Ovary (tissue), 9 donors: ENCODE results near the gene NR3C1. TPM values are rescaled to one million over a fixed set of nuclear protein-coding genes. Genes with fewer than 3 reads are reported as not detected.

ENCODE experiments used
- DNase-seq, 5 donors: peaks; one replicate each; pipeline ENCODE4 v3.0.0-alpha.2; 2019 to 2020
- H3K27ac ChIP-seq, 2 donors: fragments of 200-600 bp; one replicate each; pipeline versions ENCODE4 v1.5.1 to v1.8.0; 2019 to 2022
- H3K27me3 ChIP-seq: fragments of 200-600 bp; one replicate; pipeline ENCODE4 v1.8.0; 2022
- H3K36me3 ChIP-seq: fragments of 200-600 bp; sonication (generic); one replicate; pipeline ENCODE4 v1.5.1; 2019
- H3K4me1 ChIP-seq: one replicate; pipeline ENCODE4 v1.8.1; 2013; ENCODE audit warnings: mild to moderate bottlenecking, moderate library complexity; ENCODE audit not compliant: insufficient read depth
- H3K4me3 ChIP-seq: fragments of 200-600 bp; sonication (generic); one replicate; pipeline ENCODE4 v1.5.1; 2017
- H3K9me3 ChIP-seq, 2 donors: fragments of 200-600 bp in 1 of 2; sonication (generic) in 1 of 2; one replicate each; pipeline versions ENCODE4 v1.5.1 to v1.8.1; 2013 to 2019; ENCODE audit warnings: mild to moderate bottlenecking in 1 of 2, moderate library complexity in 1 of 2
- EP300 ChIP-seq: sonication (generic); formaldehyde crosslinking; IDR thresholded peaks from one replicate; pipeline ENCODE4 v1.6.1; 2017; ENCODE audit warnings: antibody characterized with exemption
- POLR2A ChIP-seq: fragments of 450-650 bp; IDR thresholded peaks from one replicate; pipeline ENCODE4 v1.6.1; 2017; ENCODE audit warnings: antibody characterized with exemption, mild to moderate bottlenecking, moderate library complexity
- WGBS, 3 donors: extraction: QIAGEN DNeasy Blood & Tissue Kit in 1 of 3; methylation state at CpG; one replicate each; pipeline versions ENCODE4 v1.1.5 to v1.1.7; 2013 to 2017; 5-methylcytosine and 5-hydroxymethylcytosine counted together
- intact Hi-C, 4 donors: fragments of 100-400 bp; cut with DNase I; formaldehyde crosslinking; loops; one replicate each; pipeline versions ENCODE4 v1.11.0 to v1.15.1; 2022 to 2023
- polyA plus RNA-seq, 2 donors: library from polyadenylated mRNA; stranded (reverse); fragments of 200-250 nt in 1 of 2; fragments of 350-450 nt in 1 of 2; fragmentation: Illumina TruSeq in 1 of 2; extraction: RNeasy Lipid Tissue Mini Kit (QIAGEN cat#74804) in 1 of 2; gene quantifications; one replicate each; pipeline ENCODE4 v1.2.3, GENCODE V29; 2013 to 2014
- total RNA-seq, 7 donors: library from RNA; depleted of rRNA in 2 of 7; stranded (reverse); fragments of >200 nt in 2 of 7; fragmentation: NEBNext Ultra II Directional in 3 of 7; extraction: Animal tissue kit (Norgen Biotek cat#: 25700) in 3 of 7; gene quantifications; one replicate each; pipeline versions ENCODE4 v1.1.0 to v1.2.4, GENCODE V29; 2016 to 2023
- TF ChIP-seq, protein P1 (sequence below), 3 donors: fragments of 450-650 bp in 2 of 3; fragments of 200-600 bp in 1 of 3; IDR thresholded peaks; one replicate each; pipeline versions ENCODE4 v1.5.1 to v1.8.0; 2016 to 2022; ENCODE audit warnings: antibody characterized with exemption in 3 of 3, mild to moderate bottlenecking in 1 of 3
- donor health status: DM: no; HTN: no; CAD: no; lungs with moderate emphysema.
- donor health status: DM: no; HTN: no; CAD: no.
- donor health status: Bipolar disorder and iron deficiency.
- donor health status: DM: yes; HTN: yes; CAD: no.
- donor health status: DM: no; HTN: no; CAD: no.
- donor health status: DM: yes; HTN: yes; CAD: no.

Gene NR3C1
- total and polyA plus RNA-seq, 9 donors = 15.5 to 54.3 (median 38.4) TPM

DNA sequence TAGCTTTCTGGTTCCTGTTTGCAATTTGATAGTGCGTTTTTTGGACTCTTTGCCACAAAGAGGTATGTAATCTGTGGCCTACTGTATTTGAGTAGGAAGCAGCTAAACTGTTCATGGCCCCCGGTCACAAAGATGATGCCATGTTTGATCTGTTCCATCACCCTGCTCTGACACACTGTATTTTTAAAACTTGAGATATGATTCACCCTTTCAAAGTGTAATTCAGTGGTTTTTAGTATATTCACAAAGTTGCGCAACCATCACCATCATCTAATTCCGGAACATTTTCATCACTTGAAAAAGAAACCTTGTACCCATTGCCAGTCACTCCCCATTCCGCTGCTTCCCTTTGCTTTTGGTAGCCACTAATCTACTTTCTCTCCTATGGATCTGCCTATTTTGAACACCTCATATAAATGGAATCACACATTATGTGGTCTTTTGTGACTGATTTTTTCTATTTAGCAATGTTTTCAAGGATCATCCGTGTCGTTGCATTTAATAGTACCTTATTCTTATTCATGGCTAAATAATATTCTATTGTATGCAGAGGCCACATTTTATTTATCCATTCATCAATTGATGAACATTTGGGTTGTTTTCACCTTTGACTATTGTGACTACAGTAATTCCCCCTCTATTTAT lies 141.6 kb downstream of the NR3C1 start:
- 92 to 96% (median 92%) methylated on average over 7 of the region's 7 CpGs for WGBS, 3 donors
- Histone ChIP-seq H3K4me1 (no peaks in the 10 kb centered on the region), H3K36me3 (no peaks in the 10 kb centered on the region), H3K4me3 (no peak overlapping the region), H3K27me3 (no peaks in the 10 kb centered on the region), H3K9me3 (no peaks in the 10 kb centered on the region), H3K27ac (no peak overlapping the region)
- no peak for DNase-seq
- intact Hi-C loops = no loop called here
- TF ChIP-seq EP300 (no peak), POLR2A (no peak)
- TF ChIP-seq, protein P1, sequence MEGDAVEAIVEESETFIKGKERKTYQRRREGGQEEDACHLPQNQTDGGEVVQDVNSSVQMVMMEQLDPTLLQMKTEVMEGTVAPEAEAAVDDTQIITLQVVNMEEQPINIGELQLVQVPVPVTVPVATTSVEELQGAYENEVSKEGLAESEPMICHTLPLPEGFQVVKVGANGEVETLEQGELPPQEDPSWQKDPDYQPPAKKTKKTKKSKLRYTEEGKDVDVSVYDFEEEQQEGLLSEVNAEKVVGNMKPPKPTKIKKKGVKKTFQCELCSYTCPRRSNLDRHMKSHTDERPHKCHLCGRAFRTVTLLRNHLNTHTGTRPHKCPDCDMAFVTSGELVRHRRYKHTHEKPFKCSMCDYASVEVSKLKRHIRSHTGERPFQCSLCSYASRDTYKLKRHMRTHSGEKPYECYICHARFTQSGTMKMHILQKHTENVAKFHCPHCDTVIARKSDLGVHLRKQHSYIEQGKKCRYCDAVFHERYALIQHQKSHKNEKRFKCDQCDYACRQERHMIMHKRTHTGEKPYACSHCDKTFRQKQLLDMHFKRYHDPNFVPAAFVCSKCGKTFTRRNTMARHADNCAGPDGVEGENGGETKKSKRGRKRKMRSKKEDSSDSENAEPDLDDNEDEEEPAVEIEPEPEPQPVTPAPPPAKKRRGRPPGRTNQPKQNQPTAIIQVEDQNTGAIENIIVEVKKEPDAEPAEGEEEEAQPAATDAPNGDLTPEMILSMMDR (IDR thresholded peaks at IDR 0.05) = no peak

DNA sequence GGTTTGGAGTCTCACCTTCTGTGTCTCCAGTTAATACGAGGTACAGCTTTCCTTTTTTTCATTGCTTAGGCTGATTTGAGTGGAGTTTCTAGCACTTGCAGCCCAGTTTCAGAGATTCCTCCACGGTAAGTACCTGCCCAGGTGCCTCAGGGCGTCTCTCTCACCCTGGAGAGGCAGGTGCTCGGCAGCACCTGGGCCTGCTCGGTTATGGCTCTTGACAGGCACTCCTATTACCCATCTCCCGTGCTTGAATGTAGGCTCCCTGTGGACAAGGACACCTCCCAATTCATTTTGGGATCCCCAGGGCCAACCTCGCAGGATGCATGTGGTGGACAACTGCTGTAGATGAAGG lies 144.3 kb downstream of the NR3C1 start:
- Histone ChIP-seq H3K9me3 (no peaks in the 10 kb centered on the region), H3K4me1 (no peaks in the 10 kb centered on the region), H3K36me3 (no peaks in the 10 kb centered on the region), H3K27me3 (no peaks in the 10 kb centered on the region), H3K27ac (no peak overlapping the region), H3K4me3 (no peak overlapping the region)
- WGBS, 3 donors = 91 to 96% (median 95%) methylated on average over 7 of the region's 7 CpGs
- TF ChIP-seq, protein P1 (IDR thresholded peaks at IDR 0.05) = no peak
- no peak for TF ChIP-seq POLR2A
- no peak for TF ChIP-seq EP300
- no peak for DNase-seq
- intact Hi-C loops = loop anchor here in 1 of 4 donors (5.0 kb wide), 1 partner anchor 97 kb away; no protein-coding TSS in a partner anchor

DNA sequence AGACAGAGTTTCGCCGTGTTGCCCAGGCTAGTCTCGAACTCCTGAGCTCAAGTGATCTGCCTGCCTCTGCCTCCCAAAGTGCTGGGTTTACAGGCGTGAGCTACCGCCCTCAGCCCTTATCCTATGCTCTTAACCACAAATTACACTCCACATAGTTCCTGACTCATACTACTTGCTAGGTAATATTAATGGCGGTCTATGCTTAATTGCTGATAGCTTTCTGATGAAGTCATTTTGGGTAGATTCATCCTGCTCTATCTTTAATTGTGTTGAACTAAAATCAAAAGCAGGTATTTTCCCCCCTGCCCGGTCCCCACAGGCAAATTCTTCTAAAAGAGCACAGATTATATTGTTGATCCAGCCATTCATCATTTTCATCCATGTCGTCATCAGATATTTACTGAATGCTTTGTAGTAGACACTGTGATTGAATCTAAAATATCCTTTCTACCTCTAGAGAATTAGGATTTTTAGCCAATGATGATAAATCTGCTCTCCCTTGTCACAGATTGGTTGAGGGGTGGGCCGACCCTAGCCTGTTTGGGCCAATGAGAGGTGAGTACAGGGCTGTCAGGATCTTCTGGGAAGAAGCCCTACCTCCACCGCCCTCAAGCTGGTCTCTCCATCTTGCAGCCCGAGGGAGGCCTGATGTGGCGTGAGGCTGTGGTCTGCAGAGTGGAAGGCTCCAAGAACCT lies 144.8 kb downstream of the NR3C1 start:
- 94 to 97% (median 95%) methylated on average over 12 of the region's 12 CpGs for WGBS, 3 donors
- Histone ChIP-seq H3K9me3 (no peaks in the 10 kb centered on the region), H3K4me3 (no peak overlapping the region), H3K36me3 (no peaks in the 10 kb centered on the region), H3K4me1 (no peaks in the 10 kb centered on the region), H3K27ac (no peak overlapping the region), H3K27me3 (no peaks in the 10 kb centered on the region)
- no peak for TF ChIP-seq POLR2A
- no peak for TF ChIP-seq EP300
- TF ChIP-seq, protein P1 (IDR thresholded peaks at IDR 0.05) = no peak
- DNase-seq = no peak
- intact Hi-C loops = loop anchor here in 1 of 4 donors (5.0 kb wide), 1 partner anchor 96 kb away; no protein-coding TSS in a partner anchor

DNA sequence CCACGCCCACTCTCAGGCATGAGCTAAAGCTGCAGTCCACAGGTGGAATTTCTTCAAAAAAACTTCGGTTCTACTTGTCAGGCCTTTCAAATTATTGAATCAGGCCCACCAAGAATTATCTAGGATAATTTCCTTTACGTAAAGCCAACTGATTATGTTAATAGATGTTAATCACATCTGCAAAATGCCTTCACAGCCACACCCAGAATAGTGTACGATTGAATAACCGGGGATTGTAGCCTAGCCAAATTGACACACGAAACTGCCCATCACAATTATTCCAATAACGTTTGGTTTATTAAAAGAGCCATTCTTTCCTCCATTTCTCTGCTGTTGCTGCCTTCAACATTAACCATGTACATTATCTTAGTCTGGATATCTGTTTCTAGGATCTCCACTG lies 148.7 kb downstream of the NR3C1 start:
- H3K27me3 ChIP-seq = no peaks in the 10 kb centered on the region
- no peaks in the 10 kb centered on the region for H3K36me3 ChIP-seq
- no peak for DNase-seq
- WGBS, 3 donors = 88 to 92% (median 92%) methylated on average over 7 of the region's 7 CpGs
- intact Hi-C loops = loop anchor here in 1 of 4 donors (5.0 kb wide), 1 partner anchor 93 kb away; no protein-coding TSS in a partner anchor
- H3K4me3 ChIP-seq = no peak overlapping the region
- H3K9me3 ChIP-seq = no peaks in the 10 kb centered on the region
- H3K4me1 ChIP-seq = no peaks in the 10 kb centered on the region
- H3K27ac ChIP-seq = no peak overlapping the region
- TF ChIP-seq, protein P1 (IDR thresholded peaks at IDR 0.05) = no peak
